ENCODE results near the gene C10orf62. TPM values are rescaled to one million over a fixed set of nuclear protein-coding genes. Genes with fewer than 3 reads are reported as not detected.

The C10orf62 gene
- total and polyA plus RNA-seq, 10 of the 15 experiments (the other 5 are each of a cell fraction or from before 2014, with no cell fraction given): not detected

GRCh38 chr10:97551271-97551670, 38.2 kb upstream of the C10orf62 start:
- WGBS (ENCODE audit: insufficient coverage, insufficient replicate concordance, low lambda C conversion rate, missing lambda C conversion rate): 67% methylated on average over 6 of the region's 6 CpGs
- no TSS peak for BruUV-seq (replicated peaks)
- SMC1A ChIA-PET (ENCODE audit: uncharacterized antibody, unreplicated experiment): interaction anchor here (0.7 to 1.2 kb wide), 2 partner anchors 58 to 92 kb away, joined by 3 read pairs; no protein-coding TSS in a partner anchor
- ATAC-seq: no peak
- CTCF ChIA-PET: interaction anchor here (1.5 to 5.9 kb wide), 6 partner anchors 17 to 144 kb away, joined by 4 to 62 read pairs (median 26); partner anchors contain the start of gene ANKRD2
- no peak for FAIRE-seq
- no peak overlapping the region for H2AFZ ChIP-seq (ENCODE audit: control insufficient read depth, low read depth, low read length)
- in situ Hi-C loops (cut with MboI) (no loop called here), intact Hi-C loops (cut with micrococcal nuclease; ENCODE audit: unreplicated experiment) (no loop called here)
- H3K9ac ChIP-seq (ENCODE audit: control insufficient read depth, insufficient read depth, low read length): no peak overlapping the region
- no peak for TF ChIP-seq ETV6 (conservative IDR thresholded peaks at IDR 0.05 in 1 of 2, IDR thresholded peaks at IDR 0.05 in 1 of 2; ENCODE audit: borderline replicate concordance in 1 of 2, low read depth in 1 of 2)
- TF ChIP-seq FOS (IDR thresholded peaks at IDR 0.05; ENCODE audit: borderline replicate concordance, extremely low read depth, insufficient read length): no peak
- TF ChIP-seq SKIL (IDR thresholded peaks at IDR 0.05; ENCODE audit: low read depth, poor library complexity, severe bottlenecking): no peak
- TF ChIP-seq MLLT1 (IDR thresholded peaks at IDR 0.05): no peak
- TF ChIP-seq PML (IDR thresholded peaks at IDR 0.05; ENCODE audit: low read length): no peak
- no peak for TF ChIP-seq ZNF274 (IDR thresholded peaks at IDR 0.05; ENCODE audit: insufficient read depth, insufficient read length)
- no peak for TF ChIP-seq NBN (IDR thresholded peaks at IDR 0.05)
- no peak for TF ChIP-seq TARDBP (IDR thresholded peaks at IDR 0.05; ENCODE audit: borderline replicate concordance)
- TF ChIP-seq MEF2A (IDR thresholded peaks at IDR 0.05; ENCODE audit: insufficient read depth, low read depth, low read length): no peak
- no peak for TF ChIP-seq SUZ12 (IDR thresholded peaks at IDR 0.05; ENCODE audit: unreplicated experiment)
- TF ChIP-seq ZBTB40 (IDR thresholded peaks at IDR 0.05; ENCODE audit: borderline replicate concordance): no peak
- no peak for TF ChIP-seq RBBP5 (conservative IDR thresholded peaks at IDR 0.05)
- no peak for TF ChIP-seq NFYB (IDR thresholded peaks at IDR 0.05; ENCODE audit: insufficient read depth, low read depth, low read length)
- TF ChIP-seq MAX (IDR thresholded peaks at IDR 0.05; ENCODE audit: low read depth, low read length): no peak
- no peak overlapping the region for H3K4me2 ChIP-seq (ENCODE audit: control insufficient read depth, insufficient read depth)
- H3K9me3 ChIP-seq (replicated peaks; ENCODE audit: control insufficient read depth, insufficient read depth, low read length): no peaks in the 10 kb centered on the region; the same call in 1 of the 3 replicates
- POLR2A ChIA-PET: no interaction called here
- H3K27ac ChIP-seq (ENCODE audit: control insufficient read depth, insufficient read depth): no peak overlapping the region
- no peaks in the 10 kb centered on the region for H4K20me1 ChIP-seq (ENCODE audit: control insufficient read depth, insufficient read depth)
- no peak for DNase-seq (ENCODE audit: low read depth, low spot score)
- no peaks in the 10 kb centered on the region for H3K36me3 ChIP-seq (ENCODE audit: control insufficient read depth in 2 of 2, insufficient read depth in 2 of 2, low read length in 1 of 2)
- no peaks in the 10 kb centered on the region for H3K27me3 ChIP-seq (replicated peaks in 1 of 2; ENCODE audit: control insufficient read depth in 2 of 2, insufficient read depth in 2 of 2, low read length in 1 of 2)
- H3K4me1 ChIP-seq (ENCODE audit: control insufficient read depth, insufficient read depth, low read length): peaks cover 18% of the 10 kb centered on the region
- no peaks in the 10 kb centered on the region for H3K79me2 ChIP-seq (ENCODE audit: control insufficient read depth, insufficient read depth, low read length)
- H3K4me3 ChIP-seq: no peak overlapping the region
- RAD21 ChIA-PET (ENCODE audit: unreplicated experiment): no interaction called here
